22Rv1 (cell line): ENCODE results near the gene TTF2.

Source experiments
- CTCF ChIP-seq: fragments of 450-650 bp; IDR thresholded peaks from 2 replicates; pipeline ENCODE4 v1.5.1; 2017; ENCODE audit warnings: mild to moderate bottlenecking
- ZFX ChIP-seq: fragments of 450-650 bp; IDR thresholded peaks from 2 replicates; pipeline ENCODE4 v1.6.1; 2017; ENCODE audit warnings: antibody characterized with exemption, borderline replicate concordance

GRCh38 chr1:117127795-117128194 lies 67.7 kb downstream of the TTF2 start:
- no peak for TF ChIP-seq CTCF
- TF ChIP-seq ZFX, result no peak
